Uterus (tissue), 4 donors: Measurements from ENCODE around the gene ZNF618. TPM values are rescaled to one million over a fixed set of nuclear protein-coding genes. Genes with fewer than 3 reads are reported as not detected.
A peak's percentile ranks its signal among the peaks of the same experiment; 100 is the strongest.

ENCODE experiments used
- DNase-seq, 2 donors: peaks; one replicate each; pipeline ENCODE4 v3.0.0-alpha.2; 2019 to 2020
- H3K27ac ChIP-seq, 2 donors: fragments of 200-600 bp; sonication (generic); 1 replicate in 1 of 2; 2 replicates in 1 of 2; pipeline ENCODE4 v1.5.1; 2016 to 2018
- H3K27me3 ChIP-seq, 2 donors: fragments of 200-600 bp; sonication (generic); one replicate each; pipeline ENCODE4 v1.5.1; 2018 to 2019; ENCODE audit warnings: control low read depth in 1 of 2
- H3K36me3 ChIP-seq, 2 donors: fragments of 200-600 bp; sonication (generic); one replicate each; pipeline ENCODE4 v1.5.1; 2019; ENCODE audit warnings: control low read depth in 1 of 2
- H3K4me1 ChIP-seq, 2 donors: fragments of 200-600 bp; sonication (generic); one replicate each; pipeline ENCODE4 v1.5.1; 2018 to 2019; ENCODE audit warnings: control low read depth in 1 of 2
- H3K4me3 ChIP-seq, 2 donors: fragments of 200-600 bp; sonication (generic); 1 replicate in 1 of 2; 2 replicates in 1 of 2; pipeline ENCODE4 v1.5.1; 2018 to 2019; ENCODE audit warnings: mild to moderate bottlenecking in 1 of 2
- H3K9me3 ChIP-seq, 2 donors: fragments of 200-600 bp; sonication (generic); one replicate each; pipeline ENCODE4 v1.5.1; 2019; ENCODE audit warnings: control low read depth in 1 of 2
- POLR2A ChIP-seq, 2 donors: fragments of 450-650 bp; IDR thresholded peaks; one replicate each; pipeline ENCODE4 v1.6.1; 2016; ENCODE audit warnings: antibody characterized with exemption in 2 of 2, mild to moderate bottlenecking in 1 of 2, moderate library complexity in 1 of 2
- intact Hi-C: fragments of 100-400 bp; cut with DNase I; formaldehyde crosslinking; loops from one replicate; pipeline ENCODE4 v1.15.1; 2023; ENCODE audit warnings: low total_unique reads
- total RNA-seq, 4 donors: library from RNA; depleted of rRNA in 3 of 4; stranded (reverse); fragments of >200 nt in 3 of 4; gene quantifications; one replicate each; pipeline versions ENCODE4 v1.1.0 to v1.2.4, GENCODE V29; 2014 to 2023
- TF ChIP-seq, protein P1 (sequence below), 4 experiments: fragments of 200-600 bp in 2 of 4; fragments of 450-650 bp in 2 of 4; sonication (generic) in 2 of 4; IDR thresholded peaks; one replicate each; pipeline ENCODE4 v1.5.1; 2016 to 2019; ENCODE audit warnings: antibody characterized with exemption in 4 of 4, mild to moderate bottlenecking in 2 of 4, moderate library complexity in 1 of 4
- donor health status: DM: yes; HTN: yes; CAD: no.

Gene ZNF618
- total RNA-seq, 4 donors from 2014 or later = 3.8 to 24.2 (median 12.3) TPM

DNA sequence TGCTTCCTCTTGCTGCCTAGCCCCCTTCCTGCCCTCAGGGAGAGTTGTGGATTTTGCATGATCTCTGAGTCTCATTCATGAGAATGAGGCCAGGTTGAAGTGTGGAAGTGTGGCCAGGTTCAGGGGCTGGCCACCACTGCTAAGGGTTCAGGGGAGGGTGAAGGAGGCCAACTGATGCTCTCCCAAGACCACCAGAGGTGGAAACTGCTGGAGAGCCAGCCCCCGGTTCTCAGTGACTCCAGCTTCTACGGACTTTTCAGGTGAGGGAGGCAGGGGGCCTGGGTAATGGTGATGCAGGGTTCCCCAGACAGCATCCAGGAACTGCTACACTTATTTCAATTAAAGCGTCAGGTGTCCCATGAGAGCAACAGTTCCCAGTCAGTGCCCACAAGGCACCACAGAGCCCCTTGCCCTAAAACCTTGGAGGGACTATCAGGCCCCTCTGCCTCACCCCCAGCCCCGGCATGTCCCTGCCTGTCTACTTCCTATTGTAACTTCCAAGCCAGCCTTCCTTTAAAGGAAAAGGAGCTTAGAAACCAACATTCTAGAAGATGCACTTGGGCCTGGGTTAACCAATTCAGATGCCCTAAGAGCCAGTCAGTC, 151.9 kb downstream of the ZNF618 start:
- Histone ChIP-seq H3K27me3 (no peaks in the 10 kb centered on the region), H3K4me3 (no peak overlapping the region), H3K9me3 (peaks cover 0 to 7% of the 10 kb centered on the region in 2 donors), H3K27ac (no peak overlapping the region), H3K4me1 (no peaks in the 10 kb centered on the region), H3K36me3 (no peaks in the 10 kb centered on the region)
- no peak for TF ChIP-seq POLR2A (IDR thresholded peaks at IDR 0.05)
- TF ChIP-seq, protein P1, sequence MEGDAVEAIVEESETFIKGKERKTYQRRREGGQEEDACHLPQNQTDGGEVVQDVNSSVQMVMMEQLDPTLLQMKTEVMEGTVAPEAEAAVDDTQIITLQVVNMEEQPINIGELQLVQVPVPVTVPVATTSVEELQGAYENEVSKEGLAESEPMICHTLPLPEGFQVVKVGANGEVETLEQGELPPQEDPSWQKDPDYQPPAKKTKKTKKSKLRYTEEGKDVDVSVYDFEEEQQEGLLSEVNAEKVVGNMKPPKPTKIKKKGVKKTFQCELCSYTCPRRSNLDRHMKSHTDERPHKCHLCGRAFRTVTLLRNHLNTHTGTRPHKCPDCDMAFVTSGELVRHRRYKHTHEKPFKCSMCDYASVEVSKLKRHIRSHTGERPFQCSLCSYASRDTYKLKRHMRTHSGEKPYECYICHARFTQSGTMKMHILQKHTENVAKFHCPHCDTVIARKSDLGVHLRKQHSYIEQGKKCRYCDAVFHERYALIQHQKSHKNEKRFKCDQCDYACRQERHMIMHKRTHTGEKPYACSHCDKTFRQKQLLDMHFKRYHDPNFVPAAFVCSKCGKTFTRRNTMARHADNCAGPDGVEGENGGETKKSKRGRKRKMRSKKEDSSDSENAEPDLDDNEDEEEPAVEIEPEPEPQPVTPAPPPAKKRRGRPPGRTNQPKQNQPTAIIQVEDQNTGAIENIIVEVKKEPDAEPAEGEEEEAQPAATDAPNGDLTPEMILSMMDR (IDR thresholded peaks at IDR 0.05) = no peak
- intact Hi-C loops = no loop called here
- DNase-seq = peak in 1 of 2 donors; percentile 3

DNA sequence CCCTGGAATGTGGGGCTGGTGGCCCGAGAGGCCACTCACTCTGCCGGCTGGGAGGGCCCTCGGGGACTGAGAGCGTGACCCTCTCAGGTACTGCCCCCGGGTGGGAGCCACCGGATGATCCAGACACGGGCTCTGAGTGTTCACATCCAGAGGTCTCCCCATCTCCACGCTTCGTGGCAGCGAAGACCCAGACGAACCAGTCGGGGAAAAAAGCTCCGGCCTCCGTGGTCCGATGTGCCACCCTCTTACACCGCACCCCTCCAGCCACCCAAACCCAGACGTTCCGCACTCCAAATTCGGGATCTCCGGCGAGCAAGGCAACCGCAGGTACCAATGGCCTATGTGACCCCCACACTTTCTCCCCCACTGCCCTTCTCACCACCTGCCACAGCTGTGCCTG, 152.5 kb downstream of the ZNF618 start:
- Histone ChIP-seq H3K9me3 (peaks cover 0 to under 1% of the 10 kb centered on the region in 2 donors), H3K27me3 (no peaks in the 10 kb centered on the region), H3K4me1 (no peaks in the 10 kb centered on the region), H3K4me3 (no peak overlapping the region), H3K36me3 (no peaks in the 10 kb centered on the region), H3K27ac (no peak overlapping the region)
- TF ChIP-seq, protein P1 (IDR thresholded peaks at IDR 0.05) = no peak
- no peak for TF ChIP-seq POLR2A (IDR thresholded peaks at IDR 0.05)
- DNase-seq = peak in 1 of 2 donors; percentile 10
- intact Hi-C loops = no loop called here

DNA sequence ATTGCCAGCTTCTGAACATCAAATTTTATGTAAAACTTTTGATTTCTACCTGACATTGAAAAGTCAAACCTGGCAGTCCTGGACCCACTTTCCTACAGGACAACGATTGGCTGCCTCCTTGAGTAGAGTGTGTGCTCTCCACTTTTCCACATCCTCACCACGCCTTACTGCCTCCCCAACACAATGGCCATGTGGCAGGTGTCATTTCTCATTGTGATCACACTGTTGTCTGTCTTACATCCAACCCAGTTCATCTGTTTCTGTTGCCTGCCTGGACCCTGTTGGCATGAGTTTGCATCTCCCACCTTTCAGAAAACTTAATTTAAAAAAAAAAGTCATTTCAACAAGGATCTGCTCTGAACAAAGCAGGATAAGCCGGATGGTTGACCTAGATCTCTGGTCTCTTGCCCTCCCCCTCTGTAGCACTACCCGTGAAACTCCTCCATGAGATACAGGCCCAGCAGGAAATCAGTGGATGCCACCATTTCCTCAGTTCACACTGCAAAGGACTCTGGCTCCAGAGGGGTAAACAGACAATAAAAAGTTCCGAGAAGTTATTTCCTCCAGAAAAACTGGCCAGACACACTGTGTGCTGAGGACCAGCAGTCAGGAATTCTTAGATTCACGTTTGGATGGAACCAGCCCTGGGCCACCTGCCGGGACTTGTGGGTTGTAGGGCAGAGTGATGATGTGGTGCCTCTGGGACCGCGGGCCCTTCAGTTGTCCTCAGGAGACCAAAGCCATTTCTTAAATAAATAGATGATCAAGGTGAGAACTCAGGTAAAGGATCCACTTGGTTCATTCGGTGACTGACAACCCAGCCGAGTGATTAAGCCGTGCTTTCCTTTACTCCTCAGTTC, 153.4 kb downstream of the ZNF618 start:
- no peaks in the 10 kb centered on the region for H3K4me1 ChIP-seq
- no peak for TF ChIP-seq POLR2A (IDR thresholded peaks at IDR 0.05)
- TF ChIP-seq, protein P1 (IDR thresholded peaks at IDR 0.05) = no peak
- H3K36me3 ChIP-seq = no peaks in the 10 kb centered on the region
- no peaks in the 10 kb centered on the region for H3K27me3 ChIP-seq
- H3K9me3 ChIP-seq = no peaks in the 10 kb centered on the region
- no peak overlapping the region for H3K27ac ChIP-seq
- peak in 1 of 2 donors; percentile 6 for DNase-seq
- intact Hi-C loops = loop anchor here (10.0 kb wide), 1 partner anchor 225 kb away; no protein-coding TSS in a partner anchor
- H3K4me3 ChIP-seq = no peak overlapping the region

DNA sequence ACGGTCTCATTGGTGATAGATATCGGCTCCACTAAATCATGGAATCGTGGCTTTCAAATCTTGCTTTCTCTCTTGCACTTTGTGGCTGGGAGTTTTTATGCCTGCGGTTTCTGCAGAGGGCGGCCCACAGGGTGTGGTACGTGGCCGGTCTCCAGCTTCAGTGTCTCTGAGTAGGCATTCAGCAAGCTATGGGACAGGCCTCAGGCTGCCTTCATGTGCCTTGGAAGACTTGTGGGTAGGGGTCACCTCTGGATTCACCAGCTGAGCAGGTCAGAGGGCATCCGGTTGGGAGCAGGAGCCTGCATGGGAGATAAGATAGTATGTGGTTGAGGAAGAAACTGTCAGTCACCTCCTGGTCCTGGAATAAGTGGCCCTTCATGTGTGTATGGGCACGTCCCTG, 154.3 kb downstream of the ZNF618 start:
- no peak overlapping the region for H3K4me3 ChIP-seq
- no peak overlapping the region for H3K27ac ChIP-seq
- no peaks in the 10 kb centered on the region for H3K36me3 ChIP-seq
- no peaks in the 10 kb centered on the region for H3K4me1 ChIP-seq
- H3K27me3 ChIP-seq = no peaks in the 10 kb centered on the region
- DNase-seq = peak in 1 of 2 donors; percentile 6
- intact Hi-C loops = loop anchor here (10.0 kb wide), 1 partner anchor 226 kb away; no protein-coding TSS in a partner anchor
- TF ChIP-seq, protein P1 (IDR thresholded peaks at IDR 0.05) = no peak
- no peak for TF ChIP-seq POLR2A (IDR thresholded peaks at IDR 0.05)
- no peaks in the 10 kb centered on the region for H3K9me3 ChIP-seq
